A673 (cell line): ENCODE data around the gene FAM118A. TPM values are rescaled to one million over a fixed set of nuclear protein-coding genes. Genes with fewer than 3 reads are reported as not detected.
"Not testable (repeated sequence)": the region's sequence is repeated elsewhere in the genome, so short reads cannot be mapped to it uniquely, and the experiment has no call there.

Source experiments
- BruUV-seq: library from RNA; stranded (reverse); fragments of 400-500 nt; replicated peaks from 2 replicates; lab custom pipeline; 2021; lab: Mats Ljungman, UMichigan
- CTCF ChIA-PET: fragments of 300-600 bp; sonication (Branson Sonifier 250); formaldehyde crosslinking; loops from one replicate; lab custom pipeline; 2022; ENCODE audit warnings: antibody characterized with exemption; lab: Charles Lee
- POLR2A ChIA-PET: fragments of 300-600 bp; sonication (Branson Sonifier 250); formaldehyde crosslinking; loops from one replicate; lab custom pipeline; 2022; ENCODE audit warnings: antibody characterized with exemption; ENCODE audit not compliant: low non-redundant PET; lab: Charles Lee
- DNase-seq: peaks from one replicate; pipeline ENCODE4 v3.0.0-alpha.2; 2015; ENCODE audit warnings: low spot score
- H3K27ac ChIP-seq: fragments of 200-600 bp; sonication (generic); 2 replicates; pipeline ENCODE4 v1.5.1; 2016; ENCODE audit warnings: mixed run types, low read depth, mild to moderate bottlenecking, mixed read lengths, antibody characterized with exemption, low read length; ENCODE audit not compliant: poor library complexity, severe bottlenecking
- H3K27me3 ChIP-seq: fragments of 200-600 bp; sonication (generic); replicated peaks from 2 replicates; pipeline ENCODE4 v1.6.1; 2017; ENCODE audit warnings: mixed run types, low read depth, mild to moderate bottlenecking, mixed read lengths, antibody characterized with exemption, low read length; ENCODE audit not compliant: insufficient read depth, poor library complexity
- H3K36me3 ChIP-seq: fragments of 200-600 bp; sonication (generic); 2 replicates; pipeline ENCODE4 v1.6.1; 2016; ENCODE audit warnings: mixed run types, mild to moderate bottlenecking, mixed read lengths, antibody characterized with exemption, low read length; ENCODE audit not compliant: insufficient read depth, poor library complexity, severe bottlenecking
- H3K4me1 ChIP-seq: fragments of 200-600 bp; sonication (generic); 2 replicates; pipeline ENCODE4 v1.6.1; 2017; ENCODE audit warnings: mixed run types, mild to moderate bottlenecking, mixed read lengths, antibody characterized with exemption, low read length; ENCODE audit not compliant: insufficient read depth, poor library complexity, severe bottlenecking
- H3K4me3 ChIP-seq: fragments of 200-600 bp; sonication (generic); 2 replicates; pipeline ENCODE4 v1.5.1; 2016; ENCODE audit warnings: low read depth, mixed run types, mild to moderate bottlenecking, mixed read lengths, low read length; ENCODE audit not compliant: poor library complexity, severe bottlenecking
- H3K9me3 ChIP-seq: fragments of 200-600 bp; sonication (generic); 2 replicates; pipeline ENCODE4 v1.6.1; 2016; ENCODE audit warnings: mixed run types, low read depth, mild to moderate bottlenecking, mixed read lengths, antibody characterized with exemption, low read length; ENCODE audit not compliant: poor library complexity, severe bottlenecking
- CTCF ChIP-seq: fragments of 300-800, 200-600 bp; sonication (generic); conservative IDR thresholded peaks from 2 replicates; pipeline ENCODE4 v1.5.1; 2017; ENCODE audit warnings: low read depth, mild to moderate bottlenecking, antibody characterized with exemption, low read length, moderate library complexity, mixed read lengths
- EZH2 ChIP-seq: fragments of 200-600 bp; sonication (generic); IDR thresholded peaks from 2 replicates; pipeline ENCODE4 v1.6.1; 2017; ENCODE audit warnings: borderline replicate concordance, low read depth, mild to moderate bottlenecking, mixed read lengths, antibody characterized with exemption, low read length; ENCODE audit not compliant: poor library complexity, severe bottlenecking
- intact Hi-C: fragments of 100-400 bp; cut with micrococcal nuclease; formaldehyde crosslinking; loops from one replicate; pipeline ENCODE4 v1.10.0; 2022; ENCODE audit not compliant: unreplicated experiment
- total RNA-seq: library from RNA; stranded (reverse); gene quantifications from 2 replicates; pipeline ENCODE4 v1.2.3, GENCODE V29; 2021

FAM118A gene
- total RNA-seq, 1 experiment from 2014 or later = 54.0 TPM

- intact Hi-C loops = no loop called here
- H3K9me3 ChIP-seq = no peaks in the 10 kb centered on the region
- no peak for TF ChIP-seq EZH2
- TF ChIP-seq CTCF = no peak
- no TSS peak for BruUV-seq
- DNase-seq = no peak
- peaks cover 11% of the 10 kb centered on the region for H3K4me1 ChIP-seq
- no peaks in the 10 kb centered on the region for H3K36me3 ChIP-seq
- ChIA-PET POLR2A (no interaction called here), CTCF (no interaction called here)
- no peak overlapping the region for H3K27ac ChIP-seq
- H3K27me3 ChIP-seq = no peaks in the 10 kb centered on the region
- no peak overlapping the region for H3K4me3 ChIP-seq
These were observed 36.2 kb upstream of the FAM118A start for GRCh38 chr22:45273452-45274075.

- ChIA-PET POLR2A (no interaction called here), CTCF (no interaction called here)
- no peak for DNase-seq
- no peak overlapping the region for H3K4me3 ChIP-seq
- H3K27ac ChIP-seq = no peak overlapping the region
- H3K4me1 ChIP-seq = no peaks in the 10 kb centered on the region
- no peaks in the 10 kb centered on the region for H3K27me3 ChIP-seq
- TF ChIP-seq EZH2 (no peak), CTCF (no peak)
- H3K36me3 ChIP-seq = no peaks in the 10 kb centered on the region
- no peaks in the 10 kb centered on the region for H3K9me3 ChIP-seq
- intact Hi-C loops = no loop called here
- BruUV-seq = no TSS peak
These were observed 33.1 kb upstream of the FAM118A start for GRCh38 chr22:45276507-45277105.

- H3K36me3 ChIP-seq, CTCF ChIA-PET, H3K9me3 ChIP-seq, DNase-seq, H3K4me1 ChIP-seq, BruUV-seq, H3K27ac ChIP-seq, POLR2A ChIA-PET, intact Hi-C loops, H3K4me3 ChIP-seq, H3K27me3 ChIP-seq: not testable (repeated sequence)
These were observed 32.0 kb upstream of the FAM118A start for GRCh38 chr22:45277720-45278119.

GRCh38 chr22:45278125-45278524, 31.6 kb upstream of the FAM118A start:
- Histone ChIP-seq H3K4me1 (no peaks in the 10 kb centered on the region), H3K27ac (no peak overlapping the region), H3K27me3 (no peaks in the 10 kb centered on the region), H3K36me3 (no peaks in the 10 kb centered on the region), H3K4me3 (no peak overlapping the region), H3K9me3 (no peaks in the 10 kb centered on the region)
- intact Hi-C loops = no loop called here
- no peak for DNase-seq
- CTCF ChIA-PET = no interaction called here
- TF ChIP-seq CTCF = no peak
- no peak for TF ChIP-seq EZH2
- no TSS peak for BruUV-seq
- POLR2A ChIA-PET = no interaction called here
